ENCODE data around the gene OPCML. TPM values are rescaled to one million over a fixed set of nuclear protein-coding genes. Genes with fewer than 3 reads are reported as not detected.

OPCML gene
- total RNA-seq, 4 donors from 2014 or later: 0.33 TPM; not detected in 3

DNA sequence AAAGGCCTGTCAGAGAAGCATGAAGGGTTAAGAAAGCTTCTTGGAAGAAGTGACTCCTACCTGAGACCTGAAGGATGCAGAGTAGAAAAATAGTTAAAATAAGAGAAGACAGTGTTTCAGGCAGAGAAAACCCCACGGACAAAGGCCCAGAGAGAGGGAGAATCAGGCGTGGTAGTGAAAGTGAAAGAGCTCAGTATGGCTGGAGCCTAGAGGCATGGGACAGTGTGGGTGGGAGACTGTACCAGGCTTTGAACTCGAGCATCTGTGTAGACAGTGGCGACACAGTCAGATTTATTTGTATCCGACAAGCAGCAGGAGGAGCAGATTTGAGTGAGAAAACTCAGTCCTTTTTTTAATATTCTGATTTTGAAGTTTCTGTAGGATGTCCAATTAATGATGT, 360.0 kb downstream of the OPCML start:
- no peak for DNase-seq
- WGBS, 2 donors: 75 to 77% methylated on average over 5 of the region's 5 CpGs
- TF ChIP-seq, protein P1, sequence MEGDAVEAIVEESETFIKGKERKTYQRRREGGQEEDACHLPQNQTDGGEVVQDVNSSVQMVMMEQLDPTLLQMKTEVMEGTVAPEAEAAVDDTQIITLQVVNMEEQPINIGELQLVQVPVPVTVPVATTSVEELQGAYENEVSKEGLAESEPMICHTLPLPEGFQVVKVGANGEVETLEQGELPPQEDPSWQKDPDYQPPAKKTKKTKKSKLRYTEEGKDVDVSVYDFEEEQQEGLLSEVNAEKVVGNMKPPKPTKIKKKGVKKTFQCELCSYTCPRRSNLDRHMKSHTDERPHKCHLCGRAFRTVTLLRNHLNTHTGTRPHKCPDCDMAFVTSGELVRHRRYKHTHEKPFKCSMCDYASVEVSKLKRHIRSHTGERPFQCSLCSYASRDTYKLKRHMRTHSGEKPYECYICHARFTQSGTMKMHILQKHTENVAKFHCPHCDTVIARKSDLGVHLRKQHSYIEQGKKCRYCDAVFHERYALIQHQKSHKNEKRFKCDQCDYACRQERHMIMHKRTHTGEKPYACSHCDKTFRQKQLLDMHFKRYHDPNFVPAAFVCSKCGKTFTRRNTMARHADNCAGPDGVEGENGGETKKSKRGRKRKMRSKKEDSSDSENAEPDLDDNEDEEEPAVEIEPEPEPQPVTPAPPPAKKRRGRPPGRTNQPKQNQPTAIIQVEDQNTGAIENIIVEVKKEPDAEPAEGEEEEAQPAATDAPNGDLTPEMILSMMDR (IDR thresholded peaks at IDR 0.05): no peak
- no peak for TF ChIP-seq POLR2A (IDR thresholded peaks at IDR 0.05)
- Histone ChIP-seq H3K4me1 (no peaks in the 10 kb centered on the region), H3K27ac (no peak overlapping the region), H3K4me3 (replicated peaks in 1 of 3) (no peak overlapping the region), H3K27me3 (no peaks in the 10 kb centered on the region), H3K9me3 (no peaks in the 10 kb centered on the region), H3K36me3 (no peaks in the 10 kb centered on the region)
- intact Hi-C loops (cut with DNase I): no loop called here

DNA sequence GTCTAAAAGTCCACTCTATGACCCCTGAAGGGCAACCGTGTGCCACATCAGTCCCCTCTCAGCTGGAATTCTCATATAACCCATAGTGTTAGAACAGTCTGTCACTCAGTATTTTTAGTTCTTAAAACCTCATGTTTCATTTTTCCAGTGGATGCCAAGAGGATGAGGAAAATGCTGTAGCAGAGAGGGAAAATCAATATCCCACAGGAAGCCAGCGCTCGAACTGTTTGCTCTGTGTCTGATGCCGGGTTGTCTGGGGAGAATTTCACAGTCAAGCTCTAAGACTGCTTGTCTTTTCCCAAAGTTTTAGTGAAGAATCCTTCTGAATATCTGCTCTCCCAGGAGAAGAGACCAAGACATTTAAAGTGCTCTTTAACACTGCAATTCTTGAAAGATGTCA, 360.9 kb downstream of the OPCML start:
- no peak for DNase-seq
- H3K9me3 ChIP-seq: no peaks in the 10 kb centered on the region
- 72 to 79% methylated on average over 4 of the region's 4 CpGs for WGBS, 2 donors
- no peak overlapping the region for H3K4me3 ChIP-seq (replicated peaks in 1 of 3)
- no peaks in the 10 kb centered on the region for H3K27me3 ChIP-seq
- no peak for TF ChIP-seq POLR2A (IDR thresholded peaks at IDR 0.05)
- TF ChIP-seq, protein P1 (IDR thresholded peaks at IDR 0.05): no peak
- intact Hi-C loops (cut with DNase I): no loop called here
- H3K27ac ChIP-seq: no peak overlapping the region
- no peaks in the 10 kb centered on the region for H3K4me1 ChIP-seq
- no peaks in the 10 kb centered on the region for H3K36me3 ChIP-seq

DNA sequence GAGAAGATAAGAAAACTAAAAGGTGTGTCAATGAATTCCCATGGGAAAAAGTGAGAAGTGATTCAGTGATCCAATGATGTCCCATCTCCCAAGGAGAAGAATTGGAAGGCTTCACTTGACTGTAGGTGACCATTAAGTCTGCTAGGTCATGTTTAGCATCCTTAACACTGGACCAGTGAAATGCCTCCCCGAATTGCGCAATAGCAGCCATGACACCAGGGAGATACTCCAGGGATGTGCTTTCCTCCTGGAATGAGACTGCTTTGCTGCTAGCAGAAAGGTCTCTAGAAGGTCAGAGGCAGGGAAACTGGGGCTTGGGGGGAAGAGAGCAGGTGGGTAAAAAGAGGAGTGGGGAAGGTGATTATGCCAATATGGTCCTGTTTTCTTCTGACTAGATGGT, 364.3 kb downstream of the OPCML start:
- intact Hi-C loops (cut with DNase I): loop anchor here (10.0 kb wide), 1 partner anchor 83 kb away; no protein-coding TSS in a partner anchor
- WGBS, 2 donors: 97 to 100% methylated on average over 2 of the region's 2 CpGs
- Histone ChIP-seq H3K27ac (no peak overlapping the region), H3K4me1 (no peaks in the 10 kb centered on the region), H3K4me3 (replicated peaks in 1 of 3) (no peak overlapping the region), H3K36me3 (no peaks in the 10 kb centered on the region), H3K9me3 (no peaks in the 10 kb centered on the region), H3K27me3 (no peaks in the 10 kb centered on the region)
- TF ChIP-seq, protein P1 (IDR thresholded peaks at IDR 0.05): no peak
- DNase-seq: no peak

DNA sequence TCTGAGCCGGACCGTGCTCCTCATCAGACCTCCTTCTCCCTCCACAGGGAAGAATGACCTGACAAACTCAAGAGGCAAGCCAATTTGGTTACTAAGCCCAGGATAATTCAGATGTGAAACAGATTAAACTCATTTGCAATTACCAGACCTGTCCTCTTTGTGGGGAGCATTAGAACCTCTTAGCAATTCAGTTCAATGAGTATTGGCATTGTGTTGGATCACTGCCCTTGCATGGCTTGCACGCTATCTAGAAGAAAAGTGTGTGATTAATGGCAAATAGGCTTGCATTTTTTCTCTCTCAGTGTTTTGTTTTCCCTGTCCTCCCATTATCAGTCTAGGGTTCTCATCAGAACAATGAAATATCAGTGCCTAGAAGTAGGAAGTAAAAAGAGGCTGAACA, 365.6 kb downstream of the OPCML start:
- TF ChIP-seq POLR2A (IDR thresholded peaks at IDR 0.05): no peak
- TF ChIP-seq, protein P1 (IDR thresholded peaks at IDR 0.05): no peak
- Histone ChIP-seq H3K4me1 (no peaks in the 10 kb centered on the region), H3K36me3 (no peaks in the 10 kb centered on the region), H3K4me3 (replicated peaks in 1 of 3) (no peak overlapping the region), H3K27me3 (no peaks in the 10 kb centered on the region), H3K27ac (no peak overlapping the region), H3K9me3 (no peaks in the 10 kb centered on the region)
- intact Hi-C loops (cut with DNase I): loop anchor here (10.0 kb wide), 1 partner anchor 82 kb away; no protein-coding TSS in a partner anchor
- DNase-seq: no peak
- WGBS, 2 donors: 76 to 90% methylated on average over 3 of the region's 3 CpGs

DNA sequence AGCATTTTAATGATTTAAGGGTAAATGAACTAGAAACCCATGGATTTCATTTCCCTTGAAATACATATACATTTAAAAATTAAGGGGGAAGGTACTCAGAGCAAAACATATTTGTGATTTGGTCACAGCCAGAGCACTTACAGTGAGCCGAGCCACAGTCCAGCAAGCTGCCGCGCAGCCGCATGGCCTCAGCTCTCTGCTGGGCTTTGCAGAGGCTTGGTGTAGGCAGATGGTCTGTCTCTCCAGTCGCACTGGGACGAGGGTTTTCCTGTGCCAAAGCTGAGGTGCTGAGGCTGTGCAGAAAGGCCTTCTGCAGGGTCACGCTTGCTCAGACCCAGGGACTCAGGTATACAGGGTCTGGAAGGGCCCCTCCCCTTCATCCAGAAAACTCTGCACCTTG, 367.3 kb downstream of the OPCML start:
- H3K9me3 ChIP-seq: no peaks in the 10 kb centered on the region
- no peak overlapping the region for H3K27ac ChIP-seq
- H3K36me3 ChIP-seq: no peaks in the 10 kb centered on the region
- WGBS, 2 donors: 67 to 72% methylated on average over 3 to 6 of the region's 7 CpGs
- no peaks in the 10 kb centered on the region for H3K4me1 ChIP-seq
- intact Hi-C loops (cut with DNase I): loop anchor here (10.0 kb wide), 1 partner anchor 80 kb away; no protein-coding TSS in a partner anchor
- TF ChIP-seq POLR2A (IDR thresholded peaks at IDR 0.05): no peak
- TF ChIP-seq, protein P1 (IDR thresholded peaks at IDR 0.05): no peak
- no peak overlapping the region for H3K4me3 ChIP-seq (replicated peaks in 1 of 3)
- H3K27me3 ChIP-seq: no peaks in the 10 kb centered on the region
- no peak for DNase-seq
